Neural progenitor cell (in vitro differentiated cells): Measurements from ENCODE around the gene HEATR5B.

Experiments
- CTCF ChIP-seq: fragments of 200-600 bp; sonication (generic); IDR thresholded peaks from 2 replicates; pipeline ENCODE4 v1.5.1; 2017; ENCODE audit warnings: antibody characterized with exemption, mild to moderate bottlenecking
- EZH2 ChIP-seq: fragments of 200-600 bp; sonication (generic); IDR thresholded peaks from 2 replicates; pipeline ENCODE4 v1.6.1; 2017; ENCODE audit warnings: antibody characterized with exemption, mild to moderate bottlenecking, moderate library complexity

DNA sequence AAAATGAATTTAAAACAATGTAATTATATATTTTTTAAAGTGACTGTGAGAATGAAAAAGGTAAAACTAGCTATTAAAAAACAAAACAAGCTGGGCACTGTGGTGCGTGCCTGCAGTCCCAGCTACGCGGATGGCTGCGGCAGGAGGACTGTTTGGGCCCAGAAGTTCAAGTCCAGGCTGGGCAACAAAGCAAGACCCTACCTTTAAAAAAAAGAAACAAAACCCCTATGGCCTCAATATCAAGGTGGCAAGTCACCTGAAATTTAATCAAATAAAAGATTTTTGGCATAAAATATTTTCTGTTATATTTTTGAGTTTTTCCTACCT, 70.9 kb downstream of the HEATR5B start:
- TF ChIP-seq EZH2, result no peak
- TF ChIP-seq CTCF, result no peak
